ENCODE results near the gene MDM2. TPM values are rescaled to one million over a fixed set of nuclear protein-coding genes. Genes with fewer than 3 reads are reported as not detected.

MDM2 gene
- total RNA-seq, 2 donors from 2014 or later: 102 to 137 TPM

GRCh38 chr12:68844318-68844745 is 36.4 kb downstream of the MDM2 start:
- no peak overlapping the region for H3K27ac ChIP-seq (ENCODE audit: low read depth, low read length)
- no peaks in the 10 kb centered on the region for H3K27me3 ChIP-seq (ENCODE audit: control insufficient read depth, insufficient read depth, low read length, poor library complexity, severe bottlenecking)
- TF ChIP-seq, protein P1, sequence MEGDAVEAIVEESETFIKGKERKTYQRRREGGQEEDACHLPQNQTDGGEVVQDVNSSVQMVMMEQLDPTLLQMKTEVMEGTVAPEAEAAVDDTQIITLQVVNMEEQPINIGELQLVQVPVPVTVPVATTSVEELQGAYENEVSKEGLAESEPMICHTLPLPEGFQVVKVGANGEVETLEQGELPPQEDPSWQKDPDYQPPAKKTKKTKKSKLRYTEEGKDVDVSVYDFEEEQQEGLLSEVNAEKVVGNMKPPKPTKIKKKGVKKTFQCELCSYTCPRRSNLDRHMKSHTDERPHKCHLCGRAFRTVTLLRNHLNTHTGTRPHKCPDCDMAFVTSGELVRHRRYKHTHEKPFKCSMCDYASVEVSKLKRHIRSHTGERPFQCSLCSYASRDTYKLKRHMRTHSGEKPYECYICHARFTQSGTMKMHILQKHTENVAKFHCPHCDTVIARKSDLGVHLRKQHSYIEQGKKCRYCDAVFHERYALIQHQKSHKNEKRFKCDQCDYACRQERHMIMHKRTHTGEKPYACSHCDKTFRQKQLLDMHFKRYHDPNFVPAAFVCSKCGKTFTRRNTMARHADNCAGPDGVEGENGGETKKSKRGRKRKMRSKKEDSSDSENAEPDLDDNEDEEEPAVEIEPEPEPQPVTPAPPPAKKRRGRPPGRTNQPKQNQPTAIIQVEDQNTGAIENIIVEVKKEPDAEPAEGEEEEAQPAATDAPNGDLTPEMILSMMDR (conservative IDR thresholded peaks at IDR 0.05): no peak
- no peaks in the 10 kb centered on the region for H3K4me1 ChIP-seq (ENCODE audit: control insufficient read depth, insufficient read depth, low read length)
- no peaks in the 10 kb centered on the region for H3K27me3 Mint-ChIP-seq (ENCODE audit: insufficient read depth)
- DNase-seq: no peak
- H3K4me3 Mint-ChIP-seq: no peak overlapping the region
- peak overlapping the region; percentile 78 for H3K27ac Mint-ChIP-seq
- H3K9me3 Mint-ChIP-seq: no peaks in the 10 kb centered on the region
- H3K4me1 Mint-ChIP-seq: no peaks in the 10 kb centered on the region
- 97% methylated on average over 3 of the region's 4 CpGs; no CpG with 5 or more reads in 1 of the 2 experiments for WGBS, 2 experiments (ENCODE audit: insufficient coverage in 1 of 2, insufficient read length in 1 of 2)
- H3K36me3 ChIP-seq (ENCODE audit: control insufficient read depth, insufficient read depth, low read length): peaks cover 57% of the 10 kb centered on the region
- H3K36me3 Mint-ChIP-seq (ENCODE audit: low read depth): peaks cover 35% of the 10 kb centered on the region
- no peaks in the 10 kb centered on the region for H3K9me3 ChIP-seq (ENCODE audit: control insufficient read depth, low read length)
- H3K4me3 ChIP-seq (ENCODE audit: low read length): no peak overlapping the region
- no peak overlapping the region for H3K9ac ChIP-seq (ENCODE audit: extremely low read depth, low read length, poor library complexity, severe bottlenecking)

DNA sequence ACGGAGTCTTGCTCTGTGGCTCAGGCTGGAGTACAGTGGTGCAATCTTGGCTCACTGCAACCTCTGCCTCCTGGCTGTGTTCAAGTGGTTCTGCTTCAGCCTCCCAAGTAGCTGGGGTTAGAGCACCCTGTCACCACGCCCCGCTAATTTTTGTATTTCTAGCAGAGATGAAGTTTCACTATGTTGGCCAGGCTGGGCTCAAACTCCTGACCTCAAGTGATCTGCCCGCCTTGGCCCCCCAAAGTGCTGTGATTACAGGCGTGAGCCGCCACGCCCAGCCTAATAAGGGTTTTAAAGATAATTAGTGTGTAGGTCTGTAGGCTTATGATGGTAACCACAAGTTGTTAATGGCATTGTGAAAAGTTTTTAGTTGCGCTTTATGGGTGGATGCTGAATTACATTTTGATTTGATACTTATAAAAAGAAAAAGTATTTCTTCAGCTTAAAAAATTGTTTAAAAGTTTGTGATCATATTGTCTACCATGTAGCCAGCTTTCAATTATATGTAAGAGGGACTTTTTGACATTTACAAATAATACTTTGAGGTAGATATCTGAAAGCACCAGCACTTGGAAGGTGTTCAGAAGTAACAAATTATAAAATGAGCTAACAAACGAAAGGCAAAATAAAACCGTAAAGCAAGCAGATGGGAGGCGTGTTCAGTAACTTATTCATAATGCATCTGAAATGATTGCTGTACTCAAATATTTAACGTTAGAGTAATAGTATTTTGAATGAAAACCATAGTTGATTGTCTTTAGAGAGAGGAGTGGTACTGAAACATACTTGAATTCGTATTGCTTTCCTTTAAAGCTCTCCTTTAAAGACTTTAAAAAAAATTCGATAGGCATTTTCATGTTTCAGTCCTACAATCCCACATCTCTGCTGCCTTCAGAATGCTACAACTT is 37.1 kb downstream of the MDM2 start:
- WGBS, 2 experiments (ENCODE audit: insufficient coverage in 1 of 2, insufficient read length in 1 of 2): 92 to 95% methylated on average over 9 to 14 of the region's 14 CpGs
- no peak for DNase-seq
- no peaks in the 10 kb centered on the region for H3K27me3 Mint-ChIP-seq (ENCODE audit: insufficient read depth)
- TF ChIP-seq, protein P1 (conservative IDR thresholded peaks at IDR 0.05): no peak
- Histone ChIP-seq H3K4me1 (ENCODE audit: control insufficient read depth, insufficient read depth, low read length) (no peaks in the 10 kb centered on the region), H3K9me3 (ENCODE audit: control insufficient read depth, low read length) (no peaks in the 10 kb centered on the region), H3K27me3 (ENCODE audit: control insufficient read depth, insufficient read depth, low read length, poor library complexity, severe bottlenecking) (no peaks in the 10 kb centered on the region), H3K4me3 (ENCODE audit: low read length) (no peak overlapping the region), H3K27ac (ENCODE audit: low read depth, low read length) (no peak overlapping the region), H3K9ac (ENCODE audit: extremely low read depth, low read length, poor library complexity, severe bottlenecking) (no peak overlapping the region), H3K36me3 (ENCODE audit: control insufficient read depth, insufficient read depth, low read length) (peaks cover 50% of the 10 kb centered on the region)
- H3K27ac Mint-ChIP-seq: no peak overlapping the region
- H3K9me3 Mint-ChIP-seq: no peaks in the 10 kb centered on the region
- H3K4me1 Mint-ChIP-seq: no peaks in the 10 kb centered on the region
- H3K4me3 Mint-ChIP-seq: no peak overlapping the region
- peaks cover 28% of the 10 kb centered on the region for H3K36me3 Mint-ChIP-seq (ENCODE audit: low read depth)

- Mint-ChIP-seq H3K4me1 (no peaks in the 10 kb centered on the region), H3K27ac (no peak overlapping the region), H3K27me3 (ENCODE audit: insufficient read depth) (no peaks in the 10 kb centered on the region), H3K36me3 (ENCODE audit: low read depth) (peaks cover 15% of the 10 kb centered on the region), H3K9me3 (no peaks in the 10 kb centered on the region), H3K4me3 (no peak overlapping the region)
- Histone ChIP-seq H3K27ac (ENCODE audit: low read depth, low read length) (no peak overlapping the region), H3K36me3 (ENCODE audit: control insufficient read depth, insufficient read depth, low read length) (peaks cover 34% of the 10 kb centered on the region), H3K4me3 (ENCODE audit: low read length) (no peak overlapping the region), H3K4me1 (ENCODE audit: control insufficient read depth, insufficient read depth, low read length) (no peaks in the 10 kb centered on the region), H3K27me3 (ENCODE audit: control insufficient read depth, insufficient read depth, low read length, poor library complexity, severe bottlenecking) (no peaks in the 10 kb centered on the region), H3K9ac (ENCODE audit: extremely low read depth, low read length, poor library complexity, severe bottlenecking) (no peak overlapping the region), H3K9me3 (ENCODE audit: control insufficient read depth, low read length) (no peaks in the 10 kb centered on the region)
- TF ChIP-seq, protein P1 (conservative IDR thresholded peaks at IDR 0.05): no peak
- WGBS, 2 experiments (ENCODE audit: insufficient coverage in 1 of 2, insufficient read length in 1 of 2): 89 to 100% methylated on average over 1 to 3 of the region's 3 CpGs
- DNase-seq: no peak
Observed at GRCh38 chr12:68846811-68847210, 38.8 kb downstream of the MDM2 start.

All from endodermal cell (in vitro differentiated cells).